Measurements from ENCODE around the gene TMEM221.

TMEM221 gene

GRCh38 chr19:17390665-17391370, 57.6 kb downstream of the TMEM221 start:
- Mint-ChIP-seq H3K4me3 (peak overlapping the region; percentile 81), H3K9me3 (no peaks in the 10 kb centered on the region), H3K27ac (no peak overlapping the region), H3K4me1 (ENCODE audit: low read depth) (peaks cover 19% of the 10 kb centered on the region), H3K36me3 (ENCODE audit: low read depth) (peaks cover 2% of the 10 kb centered on the region), H3K27me3 (no peaks in the 10 kb centered on the region)
- DNase-seq = peak; percentile 95

GRCh38 chr19:17389957-17390664, 58.4 kb downstream of the TMEM221 start:
- peak overlapping the region; percentile 81 for H3K4me3 Mint-ChIP-seq
- peaks cover 15% of the 10 kb centered on the region for H3K4me1 Mint-ChIP-seq (ENCODE audit: low read depth)
- H3K36me3 Mint-ChIP-seq (ENCODE audit: low read depth) = no peaks in the 10 kb centered on the region
- DNase-seq = no peak
- H3K27me3 Mint-ChIP-seq = no peaks in the 10 kb centered on the region
- no peak overlapping the region for H3K27ac Mint-ChIP-seq
- no peaks in the 10 kb centered on the region for H3K9me3 Mint-ChIP-seq

- DNase-seq = no peak
- no peak overlapping the region for H3K4me3 Mint-ChIP-seq
- no peaks in the 10 kb centered on the region for H3K36me3 Mint-ChIP-seq (ENCODE audit: low read depth)
Measured at GRCh38 chr19:17389288-17389687, 59.2 kb downstream of the TMEM221 start.

GRCh38 chr19:17385878-17386611, 62.4 kb downstream of the TMEM221 start:
- H3K4me1 Mint-ChIP-seq (ENCODE audit: low read depth) = peaks cover 12% of the 10 kb centered on the region
- peak; percentile 78 for DNase-seq
- no peaks in the 10 kb centered on the region for H3K9me3 Mint-ChIP-seq

More at GRCh38 chr19:17389288-17389687, 59.2 kb downstream of the TMEM221 start:
- H3K27ac Mint-ChIP-seq = no peak overlapping the region
- H3K4me1 Mint-ChIP-seq (ENCODE audit: low read depth) = peaks cover 12% of the 10 kb centered on the region
- no peaks in the 10 kb centered on the region for H3K9me3 Mint-ChIP-seq
- H3K27me3 Mint-ChIP-seq = no peaks in the 10 kb centered on the region

More at GRCh38 chr19:17385878-17386611, 62.4 kb downstream of the TMEM221 start:
- Mint-ChIP-seq H3K4me3 (no peak overlapping the region), H3K36me3 (ENCODE audit: low read depth) (no peaks in the 10 kb centered on the region), H3K27me3 (no peaks in the 10 kb centered on the region), H3K27ac (no peak overlapping the region)
